MV-4-11 (cell line): ENCODE data around the gene DIPK1A.
"Not testable (repeated sequence)": the region's sequence is repeated elsewhere in the genome, so short reads cannot be mapped to it uniquely, and the experiment has no call there.

Experiments
- DNase-seq: peaks from one replicate; lab custom pipeline; 2025; lab: John Stamatoyannopoulos, UW

The DIPK1A gene

DNA sequence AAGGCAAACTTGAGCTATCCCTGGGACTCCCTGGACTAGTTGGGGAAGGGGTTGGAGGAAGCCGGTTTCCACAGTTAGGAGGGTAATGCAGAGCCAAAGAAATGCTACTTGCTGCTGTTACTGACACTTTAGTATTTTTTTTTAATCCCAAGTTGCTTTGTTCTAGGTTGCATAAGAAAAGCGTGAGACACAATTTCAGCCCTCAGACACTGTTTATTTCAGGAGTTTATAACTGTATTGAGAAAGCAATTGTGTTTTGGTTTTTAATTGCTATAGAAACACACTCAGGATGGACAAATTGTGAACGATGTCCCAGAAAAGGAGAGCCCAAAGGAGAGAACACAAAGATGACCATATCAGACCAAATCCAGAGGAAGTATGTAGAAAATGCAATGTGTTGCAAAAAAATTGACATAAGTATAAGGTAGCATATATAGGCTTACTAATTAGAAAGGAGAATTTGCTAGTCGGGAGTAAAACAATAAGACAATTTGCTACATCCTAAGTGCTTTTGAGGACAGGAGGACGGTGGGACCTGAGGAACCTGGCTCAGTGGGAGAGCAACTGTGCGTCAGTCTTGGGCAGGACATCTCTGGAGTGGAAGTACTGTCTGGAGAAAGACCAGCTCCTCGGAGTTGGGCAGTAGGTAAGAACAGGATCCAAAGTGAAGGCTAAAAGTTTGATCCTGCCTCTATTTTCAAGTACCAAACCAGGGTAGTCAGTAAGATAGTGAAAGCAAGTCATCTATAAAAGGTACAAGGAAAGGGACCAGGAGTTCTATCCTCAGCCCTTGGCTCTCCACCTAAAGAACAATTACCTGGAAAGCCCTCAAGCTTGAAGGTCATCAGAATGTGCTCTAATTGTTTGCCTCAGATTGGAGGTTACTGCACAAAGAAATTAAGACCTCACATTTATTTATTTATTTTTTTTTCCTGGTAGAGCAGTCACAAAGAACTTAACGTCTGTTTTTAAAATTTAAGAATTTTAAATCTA is 39.9 kb downstream of the DIPK1A start:
- DNase-seq = no peak

DNA sequence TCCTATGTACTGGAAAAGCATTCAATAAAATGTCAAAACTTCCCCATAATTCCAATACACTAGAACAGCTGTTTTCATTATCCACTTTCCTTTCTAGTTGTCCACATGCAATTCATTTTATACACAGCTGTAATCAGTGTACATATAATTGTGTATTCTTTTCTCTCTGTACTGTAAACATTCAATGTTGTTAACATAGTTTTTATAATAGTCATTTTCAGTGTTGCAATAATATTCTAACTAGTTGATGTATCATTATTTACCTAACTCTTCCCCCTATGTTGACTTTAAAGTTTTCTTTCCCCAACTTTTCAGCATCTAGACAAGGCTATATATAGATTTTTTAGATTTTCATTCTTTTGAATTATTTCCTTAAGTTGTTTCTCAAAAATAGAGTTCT is 44.4 kb downstream of the DIPK1A start:
- DNase-seq = no peak

- no peak for DNase-seq
These were observed 45.7 kb downstream of the DIPK1A start for GRCh38 chr1:92915547-92915946.

- no peak for DNase-seq
These were observed 48.0 kb downstream of the DIPK1A start for GRCh38 chr1:92913093-92913819.

- DNase-seq = no peak
These were observed 51.2 kb downstream of the DIPK1A start for GRCh38 chr1:92910081-92910480.

GRCh38 chr1:92909321-92909720 is 51.9 kb downstream of the DIPK1A start:
- DNase-seq = no peak

GRCh38 chr1:92907949-92908684 is 53.1 kb downstream of the DIPK1A start:
- no peak for DNase-seq

- DNase-seq = no peak
These were observed 57.5 kb downstream of the DIPK1A start for GRCh38 chr1:92903765-92904164.

GRCh38 chr1:92902406-92902744 is 58.9 kb downstream of the DIPK1A start:
- DNase-seq = no peak

DNA sequence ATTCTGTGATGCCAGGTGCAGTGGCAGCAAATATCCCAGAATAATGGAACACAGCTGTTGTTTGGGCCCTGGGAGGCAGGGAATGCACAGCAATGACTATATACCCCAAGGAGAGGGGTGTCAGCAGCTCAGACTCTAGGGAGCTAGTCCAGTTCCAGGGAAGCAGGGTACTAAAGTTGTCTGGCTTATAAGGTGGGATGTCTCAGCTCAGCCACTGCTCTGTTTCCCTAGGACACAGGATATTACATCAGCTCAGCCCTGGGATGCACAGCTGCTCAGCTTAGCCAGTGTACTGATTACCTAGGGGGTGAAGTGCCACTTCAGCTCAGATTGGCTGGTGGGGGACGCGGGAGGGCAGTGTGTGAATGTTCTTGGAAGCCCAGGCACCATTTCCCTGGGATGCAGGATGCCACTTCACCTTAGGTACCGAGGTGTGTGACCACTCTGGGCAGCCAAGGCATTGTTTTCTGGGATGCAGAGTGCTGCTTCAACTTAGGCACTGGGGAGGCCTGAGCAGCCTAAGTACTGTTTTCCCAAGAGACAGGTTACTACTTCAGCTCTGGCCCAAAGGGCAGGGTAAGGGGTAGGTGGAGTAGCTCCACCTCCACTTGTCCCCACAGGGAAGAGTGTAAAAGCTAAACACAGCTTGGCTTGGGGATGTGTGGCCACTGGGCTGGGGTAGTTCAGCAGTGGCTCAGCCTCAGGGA is 59.4 kb downstream of the DIPK1A start:
- DNase-seq = no peak

GRCh38 chr1:92901126-92901525 is 60.1 kb downstream of the DIPK1A start:
- no peak for DNase-seq

DNA sequence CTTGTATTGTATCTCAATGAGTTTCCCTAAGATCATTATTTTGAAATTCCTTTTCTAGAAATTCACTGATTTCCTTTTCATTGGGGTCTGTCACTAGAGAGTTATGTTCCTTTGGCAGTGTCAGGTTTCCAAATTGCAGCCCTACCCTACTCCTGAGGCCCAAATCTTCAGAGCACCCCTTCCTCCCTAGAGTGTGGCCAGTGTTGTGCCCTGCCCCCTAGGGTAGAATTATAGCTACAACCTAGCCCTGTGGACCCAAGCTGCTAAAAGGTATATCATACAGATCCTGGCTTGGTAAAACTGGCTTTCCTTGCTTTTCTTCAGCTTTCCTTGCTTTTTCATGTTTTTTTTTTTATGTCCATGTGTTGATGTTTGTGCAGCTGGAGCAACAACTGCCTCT is 60.7 kb downstream of the DIPK1A start:
- no peak for DNase-seq

DNA sequence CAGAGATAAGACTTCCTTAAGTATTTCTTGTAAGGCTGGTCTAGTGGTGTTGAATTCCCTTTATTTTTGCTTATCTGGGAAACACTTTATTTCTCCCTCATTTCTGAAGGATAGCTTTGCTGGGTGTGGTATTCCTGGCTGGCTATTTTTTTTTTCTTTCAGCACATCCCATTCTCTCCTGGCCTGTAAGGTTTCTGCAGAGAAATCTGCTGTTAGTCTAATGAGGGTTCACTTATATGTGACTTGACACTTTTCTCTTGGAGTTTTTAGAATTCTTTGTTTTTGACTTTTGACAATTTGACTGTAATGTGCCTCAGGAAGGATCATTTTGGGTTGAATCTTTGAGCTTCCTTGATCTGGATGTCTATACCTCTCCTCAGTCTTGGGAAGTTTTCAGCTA is 61.5 kb downstream of the DIPK1A start:
- no peak for DNase-seq

GRCh38 chr1:92898053-92898452 is 63.2 kb downstream of the DIPK1A start:
- DNase-seq = not testable (repeated sequence)

DNA sequence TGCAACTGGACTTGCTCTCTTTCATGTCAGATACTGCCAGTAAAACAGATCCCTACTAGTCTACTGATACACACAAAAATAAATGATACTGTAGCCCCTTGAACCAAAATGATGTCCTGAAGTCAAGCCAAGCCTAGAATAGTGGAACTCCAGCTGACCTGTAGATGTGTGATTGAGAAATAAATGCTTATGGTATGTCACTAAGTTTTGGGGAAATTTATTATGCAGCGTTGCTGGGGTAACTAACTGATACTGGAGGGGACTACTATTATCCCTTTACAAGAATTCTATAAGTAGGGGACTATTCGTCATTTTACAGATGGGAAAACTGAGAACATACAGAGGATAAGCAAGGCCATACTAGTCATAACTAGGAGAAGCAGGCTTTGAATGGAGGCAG is 73.8 kb downstream of the DIPK1A start:
- no peak for DNase-seq

DNA sequence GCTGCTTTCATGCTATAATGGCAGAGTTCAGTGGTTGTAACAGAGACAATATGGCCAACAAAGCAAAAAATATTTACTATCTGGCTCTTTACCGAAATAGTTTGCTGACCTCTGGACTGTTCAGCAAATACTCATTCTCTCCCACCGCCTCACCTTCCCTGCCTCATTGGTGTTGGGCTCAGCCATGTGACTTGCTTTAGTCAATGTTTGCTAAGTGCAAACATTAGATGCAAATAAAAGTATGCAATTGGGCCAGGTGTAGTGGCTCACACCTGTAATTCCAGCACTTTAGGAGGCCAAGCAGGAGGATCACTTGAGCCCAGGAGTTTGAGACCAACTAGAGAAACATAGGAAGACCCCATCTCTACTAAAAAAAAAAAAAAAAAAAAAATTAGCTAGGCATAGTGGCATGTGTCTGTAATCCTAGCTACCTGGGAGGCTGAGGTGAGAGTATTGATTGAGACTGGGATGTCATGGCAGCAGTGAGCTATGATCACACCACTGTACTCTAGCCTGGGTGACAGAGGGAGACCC is 74.3 kb downstream of the DIPK1A start:
- no peak for DNase-seq

GRCh38 chr1:92884195-92884594 is 77.1 kb downstream of the DIPK1A start:
- no peak for DNase-seq

DNA sequence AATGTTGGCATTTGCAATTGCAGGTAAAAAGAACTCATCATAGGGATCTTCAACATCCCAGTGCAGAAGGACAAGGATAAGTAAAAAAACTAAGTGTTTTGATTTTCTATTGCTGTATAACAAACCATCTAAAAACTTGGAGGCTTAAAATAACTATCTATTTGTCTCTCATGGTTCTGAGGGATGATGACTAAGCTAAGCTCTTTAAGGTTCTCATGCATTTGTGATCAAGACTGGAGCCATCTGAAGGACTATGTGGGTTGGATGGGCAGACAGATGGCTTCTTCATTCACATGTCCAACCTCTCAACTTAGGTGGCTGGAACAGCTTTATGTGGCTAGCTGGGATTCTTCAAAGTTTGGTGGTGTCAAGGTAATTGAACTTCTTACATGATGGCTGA is 78.0 kb downstream of the DIPK1A start:
- DNase-seq = no peak

- DNase-seq = peak; percentile 82
These were observed 78.4 kb downstream of the DIPK1A start for GRCh38 chr1:92882819-92883218.

DNA sequence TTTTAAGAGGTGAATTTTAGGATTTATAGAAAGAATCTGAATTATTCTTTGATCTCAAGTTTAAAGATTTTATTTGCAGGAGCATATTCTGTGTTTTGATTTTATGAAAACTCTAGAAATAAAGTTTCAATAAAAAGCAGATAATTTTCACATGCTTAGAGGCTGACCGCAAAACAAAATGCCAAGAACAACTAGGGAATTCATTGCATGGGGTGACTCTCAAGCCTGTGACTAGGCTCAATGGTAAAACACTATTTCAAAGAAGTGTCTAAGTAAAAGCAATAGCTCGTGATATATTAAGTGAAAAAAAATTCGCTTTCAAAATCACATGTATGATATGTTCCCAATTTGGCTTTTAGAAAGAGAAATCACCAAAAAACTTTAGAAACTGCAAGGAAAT is 79.9 kb downstream of the DIPK1A start:
- no peak for DNase-seq

GRCh38 chr1:92879316-92879968 is 81.8 kb downstream of the DIPK1A start:
- DNase-seq = no peak
